ENCODE measurements around the gene CNPY4.
A peak's percentile ranks its signal among the peaks of the same experiment; 100 is the strongest.

The CNPY4 gene, protein sequence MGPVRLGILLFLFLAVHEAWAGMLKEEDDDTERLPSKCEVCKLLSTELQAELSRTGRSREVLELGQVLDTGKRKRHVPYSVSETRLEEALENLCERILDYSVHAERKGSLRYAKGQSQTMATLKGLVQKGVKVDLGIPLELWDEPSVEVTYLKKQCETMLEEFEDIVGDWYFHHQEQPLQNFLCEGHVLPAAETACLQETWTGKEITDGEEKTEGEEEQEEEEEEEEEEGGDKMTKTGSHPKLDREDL

DNA sequence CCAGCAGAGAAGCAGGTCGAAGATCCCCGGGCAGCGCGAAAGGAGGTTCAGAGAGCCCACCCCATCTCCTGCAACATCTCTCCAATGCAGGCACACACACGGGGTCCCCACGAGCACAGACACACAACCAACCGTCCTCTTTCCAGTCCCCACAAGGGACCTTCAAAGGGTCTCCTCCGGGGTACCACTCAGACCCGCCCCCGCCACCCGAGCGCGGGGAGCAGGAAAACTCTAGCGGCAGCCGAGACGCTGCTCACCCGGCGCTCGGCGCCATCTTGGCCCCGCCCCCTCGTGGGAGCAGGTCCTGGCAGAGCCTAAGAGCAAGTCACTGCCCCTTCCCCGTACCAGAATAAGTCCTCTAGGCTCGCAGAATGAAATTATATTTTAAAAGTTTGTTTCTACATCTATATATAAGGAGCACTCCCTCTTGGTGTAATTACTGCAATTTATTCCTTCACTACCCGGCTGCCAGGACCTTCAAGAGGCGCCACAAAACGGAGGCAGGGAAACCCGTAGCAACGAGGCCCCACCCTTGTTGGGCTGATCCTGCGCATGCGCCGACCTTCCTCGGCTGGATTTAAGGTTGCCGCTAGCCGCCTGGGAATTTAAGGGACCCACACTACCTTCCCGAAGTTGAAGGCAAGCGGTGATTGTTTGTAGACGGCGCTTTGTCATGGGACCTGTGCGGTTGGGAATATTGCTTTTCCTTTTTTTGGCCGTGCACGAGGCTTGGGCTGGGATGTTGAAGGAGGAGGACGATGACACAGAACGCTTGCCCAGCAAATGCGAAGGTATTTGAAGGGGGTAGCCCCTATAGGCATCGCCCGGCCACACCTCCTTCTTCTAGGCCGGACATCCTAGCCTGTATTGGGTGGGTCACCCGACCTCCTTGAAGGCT lies at the start of gene CNPY4, which contains the start of gene TAF6:
Gene CNPY4 (plus strand): TSS at position 563 of the 898 bp plus-strand sequence. CDS start 111 bp downstream, at position 674.
Gene TAF6 (minus strand): TSS at position 287 of the 898 bp plus-strand sequence. CDS start 5,149 bp downstream, outside the sequence.
- DNase-seq (ENCODE audit: low spot score) = peak; percentile 98

DNA sequence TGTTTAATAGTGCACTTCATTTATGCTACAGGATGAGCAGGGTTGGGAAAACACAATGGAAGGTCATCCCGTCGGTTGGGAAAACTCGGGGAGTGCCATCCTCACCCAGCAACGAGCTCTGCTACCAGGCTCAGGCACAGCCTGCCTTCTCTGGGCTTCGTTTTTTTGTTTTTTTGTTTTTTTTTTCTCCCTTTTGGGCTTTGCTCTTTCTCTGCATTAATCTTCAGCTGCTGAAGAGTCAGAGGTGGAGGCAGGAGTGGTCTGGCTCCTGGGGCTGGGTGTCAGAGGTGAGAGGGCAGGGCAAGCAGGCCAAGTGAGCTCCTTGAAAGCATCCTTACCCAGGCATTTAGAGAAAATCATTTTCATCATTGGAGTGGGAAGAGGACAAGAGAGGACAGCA lies 49.4 kb upstream of the CNPY4 start:
- no peak for DNase-seq (ENCODE audit: low spot score)

DNA sequence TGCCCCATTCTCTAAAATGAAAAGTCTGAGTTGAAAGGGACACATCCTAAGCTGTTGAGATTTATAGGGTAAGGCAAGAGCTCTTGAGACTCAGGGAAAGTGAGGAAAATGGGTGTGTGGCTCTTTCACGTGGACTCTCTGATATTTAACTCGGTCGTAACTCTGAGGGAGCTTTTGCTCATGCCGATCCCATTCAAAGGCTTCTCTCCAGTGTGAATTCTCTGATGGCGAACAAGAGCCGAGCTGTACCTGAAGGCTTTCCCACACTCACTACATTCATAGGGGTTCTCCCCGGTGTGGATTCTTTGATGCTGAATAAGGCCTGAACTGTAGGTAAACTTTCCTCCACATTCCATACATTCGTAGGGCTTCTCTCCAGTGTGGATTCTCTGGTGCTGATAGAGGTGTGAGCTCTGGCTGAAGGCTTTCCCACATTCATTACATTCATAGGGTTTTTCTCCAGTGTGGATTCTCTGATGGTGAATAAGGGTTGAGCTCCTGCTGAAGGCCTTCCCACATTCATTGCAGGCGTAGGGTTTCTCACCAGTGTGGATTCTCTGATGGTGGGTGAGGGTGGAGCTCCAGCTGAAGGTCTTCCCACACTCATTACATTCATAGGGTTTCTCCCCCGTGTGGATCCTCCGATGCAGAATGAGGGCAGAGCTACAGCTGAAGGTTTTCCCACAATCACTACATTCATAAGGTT lies 48.3 kb upstream of the CNPY4 start:
- DNase-seq (ENCODE audit: low spot score) = no peak

DNA sequence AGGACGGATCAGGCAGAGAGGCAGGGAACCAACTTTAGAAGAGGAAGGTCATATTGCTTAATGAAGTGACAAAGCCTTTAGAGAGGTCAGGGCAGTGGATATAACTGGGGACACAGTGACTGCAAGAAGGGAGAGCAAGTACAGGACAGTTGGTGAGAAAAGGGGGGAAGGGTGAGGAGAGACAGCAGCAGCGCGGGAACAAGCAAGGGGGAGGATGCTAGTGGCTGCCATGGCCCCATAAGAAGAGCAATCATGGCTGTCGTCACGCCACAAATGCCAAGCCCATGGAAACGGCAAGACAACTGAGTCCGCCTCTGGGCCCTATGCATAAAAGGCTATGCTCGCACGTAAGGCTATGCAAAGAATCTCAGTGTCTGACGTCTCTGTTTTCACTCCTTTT lies 47.0 kb upstream of the CNPY4 start:
- no peak for DNase-seq (ENCODE audit: low spot score)

DNA sequence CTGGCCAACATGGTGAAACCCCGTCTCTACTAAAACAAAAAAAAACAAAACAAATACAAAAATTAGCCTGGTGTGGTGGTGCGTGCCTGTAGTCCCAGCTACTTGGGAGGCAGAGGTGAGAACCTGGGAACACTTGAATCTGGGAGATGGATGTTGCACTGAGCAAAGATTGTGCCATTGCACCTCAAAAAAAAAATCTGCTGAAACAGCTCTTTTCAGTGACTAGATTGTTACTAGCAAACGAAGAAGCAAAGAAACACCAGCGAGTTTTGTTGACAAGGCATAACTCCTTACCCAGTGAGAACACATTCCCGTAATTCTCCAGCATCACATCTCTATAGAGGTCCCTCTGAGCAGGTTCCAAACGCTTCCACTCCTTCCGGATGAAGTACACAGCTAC lies 44.6 kb upstream of the CNPY4 start:
- DNase-seq (ENCODE audit: low spot score) = no peak

DNA sequence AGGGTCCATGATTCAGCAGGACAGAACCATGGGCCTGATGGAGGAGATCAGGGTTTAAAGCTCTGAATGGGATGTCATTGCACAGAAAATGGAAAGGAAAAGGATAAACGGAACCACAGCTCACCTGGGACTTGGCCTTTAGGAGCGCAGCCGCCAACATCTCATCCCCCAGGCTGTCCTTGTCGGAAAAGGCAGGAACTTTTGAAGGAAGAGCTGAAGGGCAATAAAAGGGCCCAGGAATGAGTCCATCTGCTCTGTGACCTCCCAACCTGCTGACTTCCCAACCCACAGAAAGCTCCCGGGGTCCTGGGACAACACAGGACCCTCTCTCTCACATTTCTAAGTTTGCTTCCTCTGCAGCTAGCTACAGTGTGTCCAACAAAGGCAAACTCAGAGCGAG lies 44.0 kb upstream of the CNPY4 start:
- no peak for DNase-seq (ENCODE audit: low spot score)

DNA sequence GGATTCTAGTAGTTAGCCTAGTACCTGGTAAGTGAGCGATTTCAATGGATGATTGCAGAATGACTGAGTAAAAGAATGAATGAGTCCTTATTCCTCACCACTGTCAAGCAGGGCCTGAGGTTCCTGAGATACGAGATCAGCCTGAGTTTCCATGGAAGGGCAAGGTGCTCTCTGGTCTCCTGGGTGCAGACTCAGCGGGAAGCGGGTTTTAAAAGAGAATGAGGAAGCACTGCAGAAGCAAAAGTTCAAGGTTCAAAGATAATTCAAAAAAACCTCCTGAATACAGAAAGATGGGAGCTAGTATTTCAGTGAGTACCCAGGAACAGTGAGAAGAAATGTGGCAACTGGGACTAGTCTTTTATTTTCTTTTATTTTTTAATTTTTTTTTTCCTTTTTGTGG lies 42.2 kb upstream of the CNPY4 start:
- DNase-seq (ENCODE audit: low spot score) = no peak

DNA sequence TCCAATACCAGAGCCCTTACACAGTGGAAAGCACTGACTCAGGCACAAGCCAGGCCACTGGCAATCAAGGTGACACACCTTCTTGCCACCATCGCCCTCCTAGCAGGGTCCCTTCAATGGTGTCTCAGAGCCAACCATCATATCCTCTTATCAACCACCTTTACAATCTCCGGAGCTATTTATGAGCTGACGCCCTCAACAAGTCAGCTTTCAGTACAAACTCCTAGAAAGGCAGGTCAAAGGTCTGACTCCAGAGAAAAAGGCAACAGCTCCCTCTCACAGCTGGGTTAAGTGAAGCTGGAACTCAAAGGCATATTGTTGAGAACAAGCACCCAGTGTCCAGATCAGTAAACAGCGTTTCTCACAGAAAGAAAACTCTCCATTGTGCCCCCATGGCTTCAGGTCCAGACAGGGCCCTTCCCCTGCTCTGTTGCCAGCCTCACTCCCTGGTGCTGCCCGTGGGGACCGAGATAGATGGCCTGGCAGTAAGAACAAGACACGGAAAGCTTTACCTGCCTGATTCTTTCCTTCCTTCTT lies 40.3 kb upstream of the CNPY4 start:
- DNase-seq (ENCODE audit: low spot score) = no peak

DNA sequence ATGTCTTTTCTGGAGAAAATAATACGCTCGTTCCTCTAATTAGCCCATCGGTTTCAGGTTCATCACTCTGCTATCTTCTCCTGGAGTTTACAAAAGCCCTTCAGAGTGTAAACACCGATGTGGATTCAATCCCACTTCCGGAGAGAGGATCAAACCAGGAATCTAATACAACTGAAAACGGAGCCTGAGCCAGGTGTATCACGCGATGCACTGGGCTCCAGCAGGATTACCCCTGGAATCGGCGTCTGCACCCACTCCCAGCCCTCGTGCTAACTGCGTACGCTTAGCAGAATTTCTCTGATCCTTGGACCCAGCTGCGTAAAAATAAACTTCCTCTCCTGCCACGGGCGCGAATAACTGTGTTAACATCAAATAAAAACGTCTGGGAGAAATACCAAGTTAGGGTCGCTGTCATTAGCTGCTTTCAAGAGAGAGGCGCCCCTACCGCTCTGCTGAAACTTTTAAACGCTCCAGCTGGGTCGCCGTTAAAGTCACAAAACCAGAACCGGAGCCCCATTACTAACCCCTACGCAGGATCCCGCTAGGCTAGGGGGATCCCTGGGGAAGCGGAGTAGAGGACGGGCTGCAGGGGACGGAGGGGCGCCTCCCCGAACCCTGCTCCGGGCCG lies 38.4 kb upstream of the CNPY4 start:
- DNase-seq (ENCODE audit: low spot score) = no peak

DNA sequence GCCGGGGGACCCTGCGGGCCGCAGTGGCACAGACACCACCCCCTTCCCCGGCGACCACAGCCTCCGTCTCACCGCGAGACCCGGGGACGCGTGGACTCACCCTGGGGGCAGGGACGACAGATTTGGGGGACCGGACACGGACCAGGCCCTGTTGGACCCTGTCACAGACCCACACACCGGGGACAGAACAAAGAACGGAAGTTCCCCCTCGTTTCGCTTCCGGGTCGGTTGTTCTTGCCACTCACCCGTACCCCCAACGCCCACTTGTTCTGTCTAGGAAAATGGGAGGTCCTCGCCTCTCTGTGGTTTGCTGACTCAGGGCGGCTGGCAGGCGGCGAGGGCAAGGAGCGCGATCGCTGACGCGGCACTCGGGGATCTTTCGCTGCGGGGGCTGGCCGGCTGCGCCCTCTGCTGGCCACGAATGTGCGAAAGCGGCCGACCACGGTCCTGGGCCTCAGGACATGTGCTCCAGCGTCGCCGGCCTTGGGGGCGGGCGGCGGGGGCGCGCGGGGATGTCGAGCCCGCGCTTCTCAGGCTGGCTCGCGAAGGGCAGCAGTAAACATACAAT lies 37.8 kb upstream of the CNPY4 start, which contains the start of gene ZNF3:
Gene ZNF3 (minus strand): TSS at position 189 of the 568 bp plus-strand sequence. CDS start 4,366 bp downstream, outside the sequence.
- DNase-seq (ENCODE audit: low spot score) = peak; percentile 93

DNA sequence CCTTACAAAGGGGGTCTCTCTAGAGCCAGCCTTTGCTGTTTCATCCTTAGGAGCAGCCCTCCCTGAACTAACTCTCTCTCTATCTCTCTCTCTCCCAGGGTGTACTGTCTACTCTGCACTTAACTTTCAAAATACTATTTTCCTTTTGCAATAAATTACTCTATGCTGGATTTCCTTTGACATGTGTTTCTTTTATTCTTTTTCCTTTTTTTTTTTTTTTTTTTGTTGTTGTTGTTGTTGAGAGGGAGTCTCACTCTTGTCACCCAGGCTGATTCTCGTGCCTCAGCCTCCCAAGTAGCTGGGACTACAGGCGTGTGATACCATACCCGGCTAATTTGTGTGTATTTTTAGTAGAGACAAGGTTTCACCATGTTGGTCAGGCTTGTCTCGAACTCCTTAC lies 36.5 kb upstream of the CNPY4 start:
- no peak for DNase-seq (ENCODE audit: low spot score)

DNA sequence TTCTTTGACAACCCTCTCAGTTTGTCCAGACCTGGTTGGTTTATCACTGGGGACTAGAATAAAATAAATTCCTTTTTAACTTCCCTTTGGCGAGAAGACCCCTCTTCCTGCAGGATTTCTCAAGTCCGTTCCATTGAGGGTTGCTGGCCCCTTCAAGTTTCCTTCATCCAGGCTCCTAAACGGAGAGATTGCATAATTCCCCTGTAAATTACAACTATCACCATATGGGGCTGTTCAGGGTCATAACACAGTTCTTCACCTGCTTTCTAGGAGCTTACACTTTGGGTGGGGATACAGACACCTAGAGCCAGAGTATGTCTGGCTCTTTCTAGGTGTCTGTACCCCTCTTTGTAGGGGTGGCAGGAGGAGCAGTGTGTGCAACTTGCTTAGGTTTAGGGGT lies 33.9 kb upstream of the CNPY4 start:
- DNase-seq (ENCODE audit: low spot score) = no peak

DNA sequence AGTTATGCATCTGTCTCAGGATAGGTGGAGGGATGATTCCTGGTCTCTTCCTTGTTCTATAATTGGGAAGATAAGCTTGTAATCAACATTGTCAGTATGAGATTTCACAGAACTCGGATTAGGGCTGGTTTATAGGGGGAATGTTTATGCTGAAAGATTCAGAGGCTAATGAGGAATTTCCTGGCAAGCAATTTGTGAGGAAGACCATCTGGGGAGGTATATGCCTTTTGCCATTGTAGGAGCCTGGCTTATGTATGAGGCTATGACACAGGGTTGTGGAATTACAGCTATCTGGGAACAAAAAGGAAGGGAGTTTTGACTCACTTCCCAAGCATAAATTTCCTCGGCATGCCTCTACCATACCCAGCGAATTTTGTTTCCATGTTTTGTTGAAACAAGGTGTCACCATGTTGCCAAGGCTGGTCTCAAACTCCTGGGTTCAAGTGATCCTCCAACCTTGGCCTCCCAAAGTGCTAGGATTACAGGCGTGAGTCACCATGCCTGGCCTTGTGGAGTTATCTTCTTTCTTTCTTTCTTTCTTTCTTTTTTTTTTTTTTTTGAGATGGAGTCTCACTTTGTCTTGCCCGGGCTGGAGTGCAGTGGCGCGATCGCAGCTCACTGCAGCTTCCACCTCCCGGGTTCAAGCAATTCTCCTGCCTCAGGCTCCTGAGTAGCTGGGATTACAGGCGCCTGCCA lies 32.2 kb upstream of the CNPY4 start:
- no peak for DNase-seq (ENCODE audit: low spot score)

DNA sequence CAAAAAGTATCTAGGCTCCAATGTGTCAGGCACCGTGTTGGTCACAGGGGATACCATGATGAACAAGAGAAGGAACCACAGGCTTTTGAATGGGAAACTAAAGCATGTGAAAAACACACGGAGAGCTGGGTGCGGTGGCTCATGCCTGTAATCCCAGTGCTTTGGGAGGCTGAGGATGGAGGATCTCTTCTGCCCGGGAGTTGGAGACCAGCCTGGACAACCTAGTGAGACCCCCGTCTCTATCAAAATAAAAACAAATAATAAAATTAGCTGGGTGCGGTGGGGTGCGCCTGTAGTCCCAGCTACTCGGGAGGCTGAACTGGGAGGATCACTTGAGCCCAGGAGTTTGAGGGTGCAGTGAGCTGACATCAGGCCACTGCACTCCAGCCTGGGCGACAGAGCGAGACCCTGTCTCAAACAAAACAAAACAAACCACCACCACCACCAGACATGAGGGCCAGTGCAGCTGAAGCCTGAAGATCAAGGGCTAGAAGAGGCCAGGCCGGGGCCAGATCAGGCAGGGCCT lies 31.3 kb upstream of the CNPY4 start:
- DNase-seq (ENCODE audit: low spot score) = no peak

DNA sequence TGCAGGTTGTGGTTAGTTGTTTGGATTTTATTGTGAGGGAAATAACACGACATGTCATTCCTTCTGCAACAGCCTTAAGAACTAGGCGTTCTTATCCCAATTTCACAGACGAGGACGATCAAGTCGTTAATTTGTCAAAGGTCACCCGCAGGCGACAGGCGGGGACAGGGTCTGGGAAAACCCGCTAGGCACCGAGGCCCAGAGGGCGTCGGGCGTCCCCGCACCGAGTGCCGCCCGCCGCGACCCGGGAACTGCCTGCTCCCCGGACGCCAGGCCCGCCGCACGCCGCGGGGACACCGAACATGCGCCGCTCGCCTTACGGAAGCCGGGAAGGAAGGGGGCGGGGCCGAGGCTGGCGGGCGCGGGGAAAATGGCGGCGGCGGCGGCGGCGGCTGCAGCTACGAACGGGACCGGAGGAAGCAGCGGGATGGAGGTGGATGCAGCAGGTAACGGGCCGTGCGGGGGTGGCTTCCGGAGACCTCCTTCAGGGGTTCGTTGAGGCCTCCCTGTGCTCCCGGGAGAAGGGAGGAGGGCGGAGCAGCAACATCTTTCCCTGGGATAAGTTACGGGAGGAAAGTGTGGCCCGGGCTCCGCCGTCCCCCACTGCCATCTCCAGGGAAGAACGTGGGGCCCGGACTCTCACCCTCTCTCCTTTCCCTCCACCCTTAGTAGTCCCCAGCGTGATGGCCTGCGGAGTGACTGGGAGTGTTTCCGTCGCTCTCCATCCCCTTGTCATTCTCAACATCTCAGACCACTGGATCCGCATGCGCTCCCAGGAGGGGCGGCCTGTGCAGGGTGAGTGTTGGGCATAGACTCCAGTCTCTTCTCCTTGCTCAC lies 30.6 kb upstream of the CNPY4 start, which contains the start of gene COPS6:
Gene COPS6 (plus strand): TSS at position 349 of the 837 bp plus-strand sequence. CDS start 22 bp downstream, at position 371.
- DNase-seq (ENCODE audit: low spot score) = peak; percentile 90

DNA sequence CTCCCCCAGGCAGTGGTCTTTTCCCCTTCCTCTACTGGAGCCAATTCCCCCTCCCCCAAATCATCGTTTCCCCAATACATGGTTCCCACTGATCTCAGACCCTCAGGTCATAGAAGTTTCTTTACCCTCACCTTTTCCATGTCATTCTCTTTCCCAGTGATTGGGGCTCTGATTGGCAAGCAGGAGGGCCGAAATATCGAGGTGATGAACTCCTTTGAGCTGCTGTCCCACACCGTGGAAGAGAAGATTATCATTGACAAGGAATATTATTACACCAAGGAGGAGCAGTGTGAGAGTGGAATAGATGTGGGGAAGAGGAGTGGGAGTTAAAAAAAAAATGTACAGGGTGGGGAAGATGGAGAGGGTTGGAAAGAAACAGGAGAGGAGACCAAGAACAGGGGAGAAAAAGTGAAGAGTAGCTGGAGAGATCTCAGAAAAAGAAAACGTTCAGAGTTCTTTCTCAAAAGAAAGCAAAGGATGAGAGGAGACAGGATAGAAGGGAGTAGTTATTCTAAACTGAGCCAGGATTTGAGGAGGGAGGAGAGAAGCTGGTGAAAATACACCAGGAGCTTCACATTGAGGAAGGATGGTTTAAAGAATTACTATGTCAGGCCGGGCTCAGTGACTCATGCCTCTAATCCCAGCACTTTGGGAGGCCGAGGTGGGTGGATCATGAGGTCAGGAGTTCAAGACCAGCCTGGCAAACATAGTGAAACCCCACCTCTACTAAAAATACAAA lies 29.8 kb upstream of the CNPY4 start:
- DNase-seq (ENCODE audit: low spot score) = no peak

DNA sequence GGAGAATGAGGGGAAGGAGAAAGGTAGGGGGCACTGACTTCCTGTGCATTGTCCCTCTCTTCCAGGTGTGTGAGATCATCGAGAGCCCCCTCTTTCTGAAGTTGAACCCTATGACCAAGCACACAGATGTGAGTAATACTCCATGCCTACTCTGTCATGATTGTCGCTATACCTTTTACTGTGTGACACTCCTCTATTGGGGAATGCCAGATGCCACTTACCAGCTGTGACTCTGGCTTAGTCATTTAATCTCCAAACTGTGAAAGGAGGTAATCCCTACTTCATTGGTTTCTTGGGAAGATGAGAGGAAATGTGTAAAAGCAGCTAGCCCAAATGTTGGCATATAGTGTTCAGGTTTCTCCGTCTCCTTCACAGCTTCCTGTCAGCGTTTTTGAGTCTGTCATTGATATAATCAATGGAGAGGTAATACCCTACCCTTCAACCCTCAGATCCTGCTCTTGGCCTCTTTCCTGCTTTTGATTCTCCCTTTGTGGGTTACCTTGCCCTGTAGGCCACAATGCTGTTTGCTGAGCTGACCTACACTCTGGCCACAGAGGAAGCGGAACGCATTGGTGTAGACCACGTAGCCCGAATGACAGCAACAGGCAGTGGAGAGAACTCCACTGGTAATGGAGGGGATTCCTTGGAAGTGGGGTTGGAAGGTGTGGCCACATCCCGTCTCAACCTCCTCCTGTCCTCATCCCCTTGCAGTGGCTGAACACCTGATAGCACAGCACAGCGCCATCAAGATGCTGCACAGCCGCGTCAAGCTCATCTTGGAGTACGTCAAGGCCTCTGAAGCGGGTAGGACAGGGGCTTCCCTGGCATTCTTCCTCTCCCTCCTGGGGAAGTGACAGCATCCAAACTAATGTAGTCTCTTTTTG lies 28.7 kb upstream of the CNPY4 start:
- DNase-seq (ENCODE audit: low spot score) = no peak
